ENCODE measurements around the gene CYBA.

- TF ChIP-seq BHLHE40 (IDR thresholded peaks at IDR 0.05; ENCODE audit: borderline replicate concordance) (no peak), SUZ12 (IDR thresholded peaks at IDR 0.05) (no peak), ARNT (IDR thresholded peaks at IDR 0.05) (no peak), TARDBP (IDR thresholded peaks at IDR 0.05) (no peak), ELF4 (IDR thresholded peaks at IDR 0.05) (no peak), LEF1 (IDR thresholded peaks at IDR 0.05; ENCODE audit: borderline replicate concordance) (no peak)
Observed at GRCh38 chr16:88631920-88632586, 18.8 kb downstream of the CYBA start.

Measured in HEK293T (cell line).